MG63 (cell line): ENCODE results near the gene DNAJB14. TPM values are rescaled to one million over a fixed set of nuclear protein-coding genes. Genes with fewer than 3 reads are reported as not detected.

Experiments
- DNase-seq: peaks from one replicate; pipeline ENCODE4 v3.0.0-alpha.2; 2020
- H3K27me3 ChIP-seq: fragments of 250-450 bp; sonication (Bioruptor Pico); 2 replicates; pipeline ENCODE4 v1.5.1; 2020; ENCODE audit warnings: mild to moderate bottlenecking, moderate library complexity
- H3K36me3 ChIP-seq: fragments of 250-450 bp; sonication (Bioruptor Pico); 2 replicates; pipeline ENCODE4 v1.5.1; 2020; ENCODE audit warnings: mild to moderate bottlenecking, moderate library complexity
- H3K4me3 ChIP-seq: fragments of 250-450 bp; sonication (Bioruptor Pico); 2 replicates; pipeline ENCODE4 v1.5.1; 2020; ENCODE audit warnings: mild to moderate bottlenecking, moderate library complexity
- H3K9me3 ChIP-seq: fragments of 250-450 bp; sonication (Bioruptor Pico); 2 replicates; pipeline ENCODE4 v1.5.1; 2020; ENCODE audit warnings: mild to moderate bottlenecking, moderate library complexity
- total RNA-seq: library from RNA; depleted of rRNA; stranded (reverse); fragments of >200 nt; shearing (Covaris generic); gene quantifications from 2 replicates; pipeline ENCODE4 v1.2.3, GENCODE V29; 2014; ENCODE audit warnings: low replicate concordance; rRNA removed

DNAJB14 gene
- total RNA-seq, 1 experiment from 2014 or later, result 6.2 TPM

DNA sequence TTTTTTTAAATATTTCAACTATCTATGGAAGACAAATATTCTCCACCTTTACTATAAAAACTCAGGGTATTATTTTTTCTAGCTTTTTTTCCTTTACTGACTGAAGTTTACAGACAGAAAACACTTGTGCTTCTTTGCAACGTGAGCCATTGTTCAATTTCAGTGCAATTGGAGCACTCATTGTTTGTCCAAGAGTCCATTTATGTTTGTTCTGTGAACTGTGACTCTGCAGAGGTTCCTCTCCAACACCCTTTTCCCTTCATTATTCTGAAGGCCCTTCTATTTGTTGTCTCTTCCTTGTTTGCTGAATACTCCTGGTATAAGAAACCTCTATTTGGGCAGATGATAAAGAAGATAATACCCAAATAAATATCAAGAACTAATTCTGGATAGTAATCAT lies 92.4 kb downstream of the DNAJB14 start:
- H3K9me3 ChIP-seq, result no peaks in the 10 kb centered on the region
- H3K36me3 ChIP-seq, result no peaks in the 10 kb centered on the region
- no peak for DNase-seq
- no peak overlapping the region for H3K4me3 ChIP-seq
- H3K27me3 ChIP-seq, result no peaks in the 10 kb centered on the region

DNA sequence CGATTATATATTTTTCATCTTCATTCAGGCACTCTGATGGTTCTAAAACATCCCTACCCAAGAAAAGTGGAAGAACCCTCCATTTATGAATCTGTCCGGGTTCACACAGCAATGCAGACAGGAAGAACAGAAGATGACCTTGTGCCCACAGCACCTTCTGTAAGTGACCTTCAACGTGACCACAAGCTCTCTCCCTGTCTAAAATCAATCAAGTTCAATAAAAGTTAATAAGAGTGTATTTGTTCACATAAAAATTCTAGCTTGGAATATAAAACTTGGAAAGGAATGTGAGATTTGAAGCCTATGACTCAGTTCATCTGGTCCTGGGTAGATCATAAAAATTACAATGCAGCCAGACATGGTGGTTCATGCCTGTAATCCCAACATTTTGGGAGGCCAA lies 93.2 kb downstream of the DNAJB14 start:
- Histone ChIP-seq H3K27me3 (no peaks in the 10 kb centered on the region), H3K36me3 (no peaks in the 10 kb centered on the region), H3K9me3 (no peaks in the 10 kb centered on the region), H3K4me3 (no peak overlapping the region)
- DNase-seq, result no peak

DNA sequence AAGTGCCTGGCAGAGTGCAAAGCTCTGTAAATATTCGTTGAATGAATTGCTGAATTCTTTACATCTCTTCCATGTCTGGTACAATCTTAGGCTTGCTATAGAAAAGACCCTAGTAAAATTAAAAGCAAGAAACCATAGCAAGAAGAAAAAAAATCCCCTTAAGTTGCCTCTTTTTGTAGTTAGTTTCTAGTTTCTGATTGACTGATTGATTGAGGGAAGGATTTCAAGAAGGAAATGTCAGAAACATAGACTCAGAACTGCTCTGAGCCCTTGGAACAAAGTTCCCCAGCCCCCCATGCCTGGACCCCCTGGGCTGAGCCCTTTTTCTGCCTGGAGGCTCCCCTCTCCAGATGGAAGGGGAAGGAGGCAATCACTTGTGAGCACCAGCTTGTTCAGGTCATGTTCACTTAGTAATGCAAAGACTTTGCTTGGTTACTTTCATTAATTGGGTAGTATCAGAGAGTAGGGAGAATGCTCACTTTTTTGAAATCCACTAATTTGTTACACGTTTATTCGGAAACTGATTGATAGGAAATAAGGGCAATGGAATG lies 94.1 kb downstream of the DNAJB14 start:
- Histone ChIP-seq H3K4me3 (no peak overlapping the region), H3K9me3 (no peaks in the 10 kb centered on the region)
- DNase-seq, result no peak

DNA sequence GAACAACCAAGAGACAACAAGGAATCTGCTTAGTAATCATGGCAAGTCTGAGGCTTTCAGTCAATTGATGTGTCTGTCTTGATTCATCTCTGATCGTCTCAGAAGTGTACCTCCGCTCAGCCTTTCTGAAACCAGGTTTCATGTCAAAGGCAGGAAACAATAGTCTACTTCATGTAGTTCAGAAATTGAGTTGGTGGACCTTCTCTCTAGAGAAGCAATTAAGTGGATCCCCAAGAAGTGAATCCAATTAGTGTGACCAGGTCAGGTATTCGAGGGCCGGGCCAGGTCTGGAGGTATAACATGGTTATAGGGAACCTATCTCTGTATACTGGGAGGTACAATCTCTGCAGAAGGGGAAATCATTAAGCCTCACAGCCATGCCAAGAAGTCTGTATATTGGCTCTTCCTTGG lies 97.8 kb downstream of the DNAJB14 start:
- H3K36me3 ChIP-seq, result no peaks in the 10 kb centered on the region
- H3K27me3 ChIP-seq, result no peaks in the 10 kb centered on the region
- no peaks in the 10 kb centered on the region for H3K9me3 ChIP-seq
- H3K4me3 ChIP-seq, result no peak overlapping the region
- no peak for DNase-seq

More for the DNA sequence above, 94.1 kb downstream of the DNAJB14 start:
- H3K27me3 ChIP-seq, result no peaks in the 10 kb centered on the region
- no peaks in the 10 kb centered on the region for H3K36me3 ChIP-seq

DNA sequence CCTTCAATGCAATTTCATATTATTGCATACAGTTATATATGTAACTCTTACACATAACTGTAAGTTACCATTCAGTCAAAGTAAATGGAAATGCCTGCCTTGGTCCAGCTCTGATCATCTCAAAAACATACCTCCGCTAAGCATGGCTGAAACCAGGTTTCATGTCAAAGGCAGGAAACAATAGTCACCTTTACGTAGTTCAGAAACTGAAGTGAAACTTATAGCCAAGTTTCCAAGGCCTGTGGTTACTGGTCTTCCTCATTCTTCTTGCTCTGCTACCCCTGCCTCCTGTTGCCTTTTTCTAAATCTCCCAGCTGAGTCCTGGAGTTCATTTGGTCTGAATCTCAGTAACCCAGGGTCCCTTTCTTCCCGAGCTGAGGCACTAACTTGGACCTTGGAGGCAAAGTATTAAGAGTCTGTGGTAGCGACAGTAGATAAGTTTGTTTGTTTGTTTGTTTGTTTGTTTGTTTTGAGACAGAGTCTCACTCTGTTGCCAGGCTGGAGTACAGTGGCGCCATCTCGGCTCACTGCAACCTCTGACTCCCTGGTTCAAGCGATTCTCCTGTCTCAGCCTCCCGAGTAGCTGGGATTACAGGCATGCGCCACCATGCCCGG lies 98.9 kb downstream of the DNAJB14 start:
- no peaks in the 10 kb centered on the region for H3K36me3 ChIP-seq
- H3K4me3 ChIP-seq, result no peak overlapping the region

DNA sequence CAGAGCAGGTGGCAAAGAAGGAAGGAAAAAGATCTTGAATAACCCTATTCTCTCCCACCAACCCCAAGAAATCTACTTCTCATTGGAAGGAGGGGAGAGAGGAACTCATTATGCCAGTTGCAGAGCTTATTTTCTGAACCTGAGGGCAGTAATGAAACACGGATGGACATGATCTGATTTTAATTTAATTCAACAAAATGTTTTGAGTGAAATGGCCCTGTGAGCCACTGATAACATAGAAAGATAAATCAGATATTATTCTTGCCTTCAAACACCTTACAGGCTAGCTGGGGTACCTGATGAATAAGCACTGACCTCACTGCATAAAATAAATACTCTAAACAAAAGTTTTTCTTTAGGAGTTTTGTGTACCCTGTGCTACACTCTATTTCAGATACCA lies 99.5 kb downstream of the DNAJB14 start:
- H3K9me3 ChIP-seq, result no peaks in the 10 kb centered on the region
- no peak for DNase-seq
- H3K36me3 ChIP-seq, result no peaks in the 10 kb centered on the region
- no peaks in the 10 kb centered on the region for H3K27me3 ChIP-seq
- no peak overlapping the region for H3K4me3 ChIP-seq

More for the DNA sequence above, 98.9 kb downstream of the DNAJB14 start:
- Histone ChIP-seq H3K27me3 (no peaks in the 10 kb centered on the region), H3K9me3 (no peaks in the 10 kb centered on the region)
- no peak for DNase-seq

Other genes with a start within 250 kb of the DNAJB14 start
- gene DAPP1, start 129.8 kb downstream of the DNAJB14 start, total RNA-seq, result not detected in 2 replicates
- gene LAMTOR3, start 52.2 kb downstream of the DNAJB14 start, total RNA-seq, result 19.2 and 38.2 TPM in 2 replicates
- gene H2AZ1, start 3.7 kb upstream of the DNAJB14 start, total RNA-seq, result 583 and 635 TPM in 2 replicates
- 0.07 and 0.44 TPM in 2 replicates for gene DDIT4L, start 243.8 kb upstream of the DNAJB14 start, total RNA-seq